T-helper 2 cell treated with Interferon-gamma antibody and Interleukin-4, amounts not matched to agents 100 ng/mL and 5 ng/mL, for 36 hours (primary cell): Measurements from ENCODE around the gene CA12. TPM values are rescaled to one million over a fixed set of nuclear protein-coding genes. Genes with fewer than 3 reads are reported as not detected.
"Not testable (repeated sequence)": the region's sequence is repeated elsewhere in the genome, so short reads cannot be mapped to it uniquely, and the experiment has no call there.

ENCODE experiments used
- intact Hi-C: fragments of 100-400 bp; cut with micrococcal nuclease; formaldehyde crosslinking; loops from one replicate; pipeline ENCODE4 v1.15.1; 2023
- total RNA-seq: library from RNA; stranded (reverse); gene quantifications from 2 replicates; pipeline ENCODE4 v1.2.3, GENCODE V29; 2022

CA12 gene
- total RNA-seq, 1 donor from 2014 or later: not detected

DNA sequence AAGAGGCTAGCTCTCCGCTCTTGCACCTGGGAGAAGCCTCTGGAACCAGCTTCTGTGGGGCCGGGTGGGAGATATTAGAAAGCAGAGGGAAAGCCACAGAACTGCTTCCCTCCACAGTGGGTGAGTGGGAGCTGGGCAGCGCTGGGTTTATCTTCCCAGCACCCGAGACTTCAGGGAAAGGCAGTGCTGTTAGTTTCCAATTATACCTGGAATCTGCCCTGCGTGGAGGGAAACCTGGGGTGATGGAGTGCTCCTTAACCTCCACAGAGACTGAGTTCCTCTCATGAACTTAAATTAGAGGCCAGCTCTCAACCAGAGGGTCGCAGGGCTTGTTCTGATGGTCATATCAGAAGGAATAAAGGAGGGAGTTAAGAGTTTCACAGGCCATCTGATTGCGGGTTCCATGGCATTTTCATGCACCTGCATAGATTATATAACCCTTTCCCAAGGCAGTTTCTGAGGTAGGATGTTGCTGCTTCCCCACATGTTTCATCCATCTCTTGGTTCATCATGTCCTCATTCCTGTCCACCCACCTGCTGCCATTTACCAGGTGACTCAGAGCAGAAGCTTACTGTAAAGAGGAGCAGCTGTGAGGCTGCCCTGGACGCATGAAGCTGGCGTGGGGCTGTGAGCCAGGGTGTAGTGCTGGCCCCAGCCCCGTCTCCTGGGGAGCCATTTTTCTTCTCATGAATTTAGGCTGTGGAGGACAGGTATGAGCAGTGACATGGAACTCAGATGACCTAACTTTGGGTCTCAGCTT is 42.5 kb downstream of the CA12 start:
- intact Hi-C loops: no loop called here

DNA sequence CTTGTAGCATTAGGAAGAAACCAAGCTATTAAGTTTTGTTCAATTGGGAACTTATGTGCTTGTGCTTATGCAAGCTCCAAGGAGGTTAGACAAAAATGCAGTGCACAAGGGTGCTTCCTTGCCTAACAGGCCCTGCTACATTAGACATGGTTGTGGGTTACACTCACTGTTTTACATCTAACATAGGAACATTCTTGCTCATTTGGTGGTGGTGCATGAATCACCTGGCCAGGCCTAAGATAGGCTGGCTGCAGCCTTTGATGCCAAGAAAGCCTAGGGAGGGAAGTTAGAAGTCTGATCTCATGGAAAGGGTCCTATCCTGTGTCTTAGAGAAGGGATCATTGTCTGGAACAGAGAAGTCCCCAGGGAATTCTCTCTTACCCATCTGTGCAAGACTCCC is 43.5 kb downstream of the CA12 start:
- intact Hi-C loops: no loop called here

- intact Hi-C loops: no loop called here
These were observed 44.6 kb downstream of the CA12 start for GRCh38 chr15:63337046-63337445.

DNA sequence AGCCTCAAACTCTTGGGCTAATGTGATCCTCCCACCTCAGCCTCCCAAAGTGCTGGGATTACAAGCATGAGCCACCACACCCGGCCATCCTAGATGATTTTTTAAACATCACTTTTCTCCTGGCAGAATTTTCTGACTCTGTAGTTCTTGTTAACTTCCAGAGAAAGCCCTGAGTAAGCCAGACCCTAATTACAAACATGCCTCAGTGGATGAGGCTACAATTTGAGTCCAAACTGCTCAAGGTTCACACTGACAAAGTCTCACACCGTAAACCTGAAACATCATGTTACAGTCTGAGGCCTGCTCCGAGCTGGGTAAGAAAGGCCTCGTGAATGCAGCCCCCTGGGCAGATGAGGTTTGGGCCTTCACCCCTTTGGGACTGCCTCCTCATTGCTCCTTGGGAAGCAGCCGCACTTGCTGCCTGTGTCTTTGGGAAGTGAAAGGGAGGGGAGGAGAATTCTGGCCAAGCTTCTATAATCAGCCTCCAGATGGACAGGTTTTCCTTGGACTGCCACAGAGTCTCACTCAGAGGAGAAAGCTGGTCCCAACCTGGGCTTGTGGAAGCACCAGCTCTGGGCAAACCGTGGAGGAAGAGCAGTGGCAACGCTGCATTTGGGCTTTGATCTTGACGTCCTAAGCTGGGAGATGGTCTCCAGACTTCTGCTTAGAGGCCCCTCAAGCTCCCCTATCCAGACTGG is 46.0 kb downstream of the CA12 start:
- intact Hi-C loops: no loop called here

- intact Hi-C loops: no loop called here
These were observed 46.8 kb downstream of the CA12 start for GRCh38 chr15:63334821-63335220.

DNA sequence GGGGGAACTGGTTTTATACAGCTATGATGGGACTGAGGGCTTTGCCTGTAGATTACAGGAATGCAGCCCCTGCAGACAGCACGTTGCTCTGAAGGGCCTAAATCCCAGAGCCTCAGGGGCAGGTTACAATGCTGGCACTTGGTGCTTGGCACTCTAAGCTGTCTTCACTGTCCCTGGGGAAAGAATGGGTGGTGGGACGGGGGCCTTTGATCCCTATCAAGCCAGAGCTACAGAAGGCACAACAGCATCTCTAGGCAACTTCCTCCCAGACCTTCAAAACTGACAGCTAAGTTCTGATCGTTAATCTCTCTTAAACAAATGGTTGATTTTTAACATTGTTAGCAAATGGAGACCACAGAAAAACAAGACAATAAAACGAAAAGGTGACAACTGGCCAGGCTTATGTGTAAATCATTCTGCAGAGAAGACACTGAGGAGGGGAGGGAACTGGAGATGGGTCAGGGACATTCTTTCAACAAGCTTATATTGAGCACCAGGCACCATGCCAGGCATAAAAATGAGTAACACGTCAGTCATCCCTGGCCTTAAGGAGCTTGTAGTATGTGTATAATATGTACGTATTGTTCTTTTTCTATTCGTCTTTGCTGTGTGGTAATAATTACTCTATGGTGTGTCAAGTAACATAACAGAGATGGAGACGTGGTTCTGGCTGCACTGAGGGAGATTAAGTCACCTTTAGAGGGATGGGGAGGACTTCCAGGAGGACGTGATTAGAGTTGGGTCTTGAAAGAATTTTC is 49.1 kb downstream of the CA12 start:
- intact Hi-C loops: no loop called here

GRCh38 chr15:63331456-63331855 is 50.2 kb downstream of the CA12 start:
- intact Hi-C loops: no loop called here

GRCh38 chr15:63330926-63331325 is 50.7 kb downstream of the CA12 start:
- intact Hi-C loops: no loop called here

DNA sequence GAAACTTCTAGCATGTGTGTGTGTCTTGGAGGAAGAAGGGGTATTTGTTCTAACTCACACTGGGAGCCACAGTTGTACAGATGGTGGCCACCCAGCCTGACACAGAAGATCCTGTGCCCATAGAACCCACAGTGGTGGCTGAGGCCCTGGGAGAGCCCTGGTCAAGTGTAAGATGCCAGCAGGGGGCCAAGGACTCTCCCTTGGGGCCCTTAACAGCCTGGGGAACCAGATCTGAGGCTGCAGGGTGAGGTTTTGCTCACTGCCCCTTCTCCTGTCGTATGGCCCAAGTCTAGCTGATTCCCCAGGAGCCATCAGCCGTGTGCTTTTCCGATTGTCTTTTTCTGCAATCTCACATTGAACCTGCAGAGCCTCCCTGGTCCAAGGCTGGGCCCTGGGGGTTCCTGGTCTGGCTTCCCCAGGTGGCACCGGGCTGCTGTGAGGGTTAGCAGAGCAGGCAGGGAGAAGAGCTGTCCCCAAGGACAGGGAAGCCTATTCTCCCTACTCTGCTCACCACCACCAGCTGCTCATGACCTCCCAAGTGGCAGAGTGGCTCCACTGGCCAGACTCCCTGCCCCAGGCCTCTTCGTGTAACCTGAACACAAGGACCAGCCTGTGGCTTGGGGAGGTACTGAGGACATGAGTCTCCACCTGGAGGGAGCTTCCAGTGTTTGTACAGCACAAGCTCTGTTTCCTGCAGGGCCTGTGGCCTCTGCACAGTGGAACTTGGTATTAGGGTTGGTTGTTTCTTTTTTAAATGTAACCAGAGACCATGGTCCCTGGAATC is 51.9 kb downstream of the CA12 start:
- intact Hi-C loops: no loop called here

DNA sequence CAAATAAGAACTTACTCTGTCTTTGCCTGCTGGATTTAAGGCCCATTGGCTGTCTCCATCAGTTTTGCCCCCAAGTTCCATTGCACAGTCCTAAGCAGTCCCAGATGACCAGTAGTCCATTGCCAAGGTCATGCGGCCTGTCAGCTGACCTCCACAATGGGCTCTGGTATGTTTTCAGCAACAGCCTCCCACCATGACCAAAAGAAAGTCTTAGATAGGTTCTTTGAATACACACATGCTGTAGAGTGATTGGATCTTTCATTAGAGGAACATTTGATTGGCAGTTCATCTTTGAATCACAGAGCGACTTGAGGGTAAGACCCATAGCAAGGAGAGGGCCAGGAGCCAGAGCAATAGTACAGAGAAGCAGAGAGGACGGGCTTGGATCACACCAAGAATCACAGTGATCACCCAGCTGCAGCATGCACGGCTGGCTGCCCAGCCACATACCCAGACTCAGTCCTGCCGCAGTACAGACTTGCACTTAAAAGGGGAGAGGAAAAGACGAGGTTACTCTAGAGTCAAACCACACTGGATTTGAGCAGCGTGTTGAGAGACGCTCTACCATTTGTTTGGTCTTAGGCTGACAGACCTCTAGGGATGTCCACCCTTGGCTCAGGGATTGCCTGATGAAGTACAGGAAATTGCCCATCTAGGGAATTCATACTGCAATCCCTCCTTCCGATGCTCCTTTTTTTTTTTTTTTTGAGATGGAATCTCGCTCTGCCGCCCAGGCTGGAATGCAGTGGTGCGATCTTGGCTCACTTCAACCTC is 53.8 kb downstream of the CA12 start:
- intact Hi-C loops: no loop called here

DNA sequence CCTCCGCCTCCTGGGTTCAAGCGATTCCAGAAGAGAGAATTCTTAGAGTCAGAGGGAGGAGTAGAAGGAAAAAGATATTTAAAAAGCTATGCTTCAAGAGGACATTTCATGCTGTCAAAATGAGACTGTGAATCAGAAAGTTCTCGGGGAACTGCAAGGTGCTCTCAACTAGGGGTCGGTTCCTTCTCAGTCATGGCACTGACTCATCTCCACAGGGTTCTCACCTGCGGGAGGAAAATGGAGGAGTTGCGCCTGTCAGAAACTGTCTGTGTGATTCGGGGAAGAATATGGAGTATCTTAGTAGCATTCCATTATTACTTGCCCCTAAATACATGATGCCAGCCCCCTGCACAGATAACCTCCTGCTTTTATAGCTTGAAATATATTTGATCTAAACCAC is 56.9 kb downstream of the CA12 start:
- intact Hi-C loops: no loop called here

DNA sequence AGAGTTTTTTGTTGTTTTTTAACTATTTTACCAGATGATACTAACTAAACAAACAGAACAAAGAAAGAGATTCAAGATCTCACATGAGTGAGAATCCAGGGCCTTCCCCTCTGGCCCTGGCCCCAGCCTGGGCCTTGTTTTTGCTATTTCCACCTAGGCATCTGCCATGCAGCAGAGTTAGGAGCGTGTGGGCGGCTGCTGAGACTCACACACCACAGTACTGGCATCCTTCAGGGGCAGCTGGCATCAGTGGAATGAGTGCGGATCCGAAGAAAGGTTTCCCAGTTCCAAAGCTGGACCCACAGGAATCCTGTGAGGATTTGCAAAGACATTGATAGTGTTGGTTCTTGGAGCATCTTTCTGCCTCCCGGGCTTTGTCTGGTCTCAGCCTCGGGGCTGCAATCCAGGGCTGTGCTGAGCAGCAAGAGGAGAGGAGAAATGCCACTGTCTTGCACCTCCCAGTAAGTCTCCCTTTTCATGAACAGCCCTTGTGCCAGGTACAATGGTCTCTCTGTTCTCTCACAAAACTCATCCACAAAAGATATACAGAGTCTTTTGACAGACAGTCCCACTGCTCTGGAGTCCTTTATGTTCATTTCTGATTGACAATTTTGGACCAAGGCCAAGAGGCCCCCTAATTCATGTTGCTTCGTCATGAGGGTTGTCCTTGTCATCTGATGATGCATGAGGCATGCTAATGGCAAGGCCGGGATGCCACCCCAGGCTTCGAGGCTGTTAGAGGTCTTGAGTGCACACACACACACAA is 57.7 kb downstream of the CA12 start:
- intact Hi-C loops: no loop called here

DNA sequence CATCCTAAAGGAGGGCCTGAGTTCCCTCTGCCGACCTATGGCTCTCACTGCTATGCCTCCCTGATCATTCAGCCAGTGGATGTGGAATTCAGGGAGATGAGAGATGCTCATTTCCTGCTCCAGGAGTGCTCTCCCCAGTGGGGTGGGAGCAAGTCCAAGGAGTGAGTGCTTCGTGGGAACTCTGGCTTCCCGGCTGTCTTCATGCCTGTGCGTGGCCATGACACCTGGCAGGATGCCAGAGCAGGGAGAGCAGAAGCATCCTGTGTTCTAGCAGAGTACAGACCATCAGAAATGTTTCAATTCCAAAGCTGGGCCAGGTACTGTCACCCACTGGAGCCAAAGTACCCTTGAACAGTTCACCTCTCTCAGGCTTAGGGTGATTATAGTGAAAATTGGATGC is 59.1 kb downstream of the CA12 start:
- intact Hi-C loops: no loop called here

GRCh38 chr15:63321462-63321861 is 60.2 kb downstream of the CA12 start:
- intact Hi-C loops: no loop called here

GRCh38 chr15:63320981-63321380 is 60.7 kb downstream of the CA12 start:
- intact Hi-C loops: not testable (repeated sequence)

DNA sequence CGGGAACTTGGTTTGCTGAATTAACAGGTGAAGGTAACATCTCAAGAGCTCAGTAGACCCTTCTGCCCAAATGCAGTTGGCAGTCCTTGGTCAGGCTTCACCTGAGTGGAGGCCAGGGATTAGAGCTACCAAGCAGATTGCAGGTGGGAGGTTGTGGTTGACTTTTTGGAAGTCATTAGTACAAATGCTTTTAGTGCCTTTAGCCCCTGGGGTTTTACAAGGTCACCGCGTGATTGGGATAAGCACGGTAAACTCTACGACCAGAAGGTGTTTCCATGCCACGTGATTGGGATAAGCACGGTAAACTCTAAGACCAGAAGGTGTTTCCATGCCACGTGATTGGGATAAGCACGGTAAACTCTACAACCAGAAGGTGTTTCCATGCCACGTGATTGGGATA is 61.2 kb downstream of the CA12 start:
- intact Hi-C loops: not testable (repeated sequence)

GRCh38 chr15:63319065-63319464 is 62.6 kb downstream of the CA12 start:
- intact Hi-C loops: no loop called here

DNA sequence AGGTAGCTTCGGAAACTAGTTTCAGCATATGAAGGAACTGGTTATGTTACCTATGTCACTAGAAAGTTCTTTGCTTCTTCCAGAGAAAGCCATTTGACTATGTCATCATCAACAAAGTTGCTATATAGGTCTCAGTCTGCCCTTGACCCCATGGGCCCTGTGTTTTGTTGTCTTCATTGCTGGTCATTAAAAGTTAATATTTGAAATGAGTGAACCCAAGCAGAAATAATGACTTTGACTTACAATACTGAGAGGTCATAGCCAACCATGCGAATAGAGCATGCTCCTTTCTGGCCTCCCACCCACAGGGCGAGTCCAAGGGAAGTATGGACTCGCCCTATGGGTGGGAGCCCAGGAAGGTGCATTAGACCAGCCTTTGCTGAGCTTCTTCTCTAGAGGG is 63.3 kb downstream of the CA12 start:
- intact Hi-C loops: no loop called here

DNA sequence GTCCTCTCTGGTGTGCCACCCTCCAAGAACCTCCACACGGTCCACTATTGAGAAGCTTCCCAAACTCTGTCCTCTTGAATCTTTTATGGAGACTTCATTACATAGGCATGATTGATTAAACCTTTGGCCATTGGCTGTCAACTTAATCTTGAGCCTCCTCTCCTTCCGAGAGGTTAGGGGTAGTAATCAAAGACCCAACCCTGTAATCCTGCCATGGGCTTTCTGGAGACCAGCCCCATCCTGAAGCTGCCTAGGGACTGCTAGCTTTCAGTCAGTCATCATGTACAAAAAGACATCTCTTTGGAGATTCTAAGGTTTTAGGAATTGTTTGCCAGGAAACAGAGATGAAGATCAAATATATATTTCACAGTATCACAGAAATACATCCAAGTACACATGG is 67.2 kb downstream of the CA12 start:
- intact Hi-C loops: no loop called here

DNA sequence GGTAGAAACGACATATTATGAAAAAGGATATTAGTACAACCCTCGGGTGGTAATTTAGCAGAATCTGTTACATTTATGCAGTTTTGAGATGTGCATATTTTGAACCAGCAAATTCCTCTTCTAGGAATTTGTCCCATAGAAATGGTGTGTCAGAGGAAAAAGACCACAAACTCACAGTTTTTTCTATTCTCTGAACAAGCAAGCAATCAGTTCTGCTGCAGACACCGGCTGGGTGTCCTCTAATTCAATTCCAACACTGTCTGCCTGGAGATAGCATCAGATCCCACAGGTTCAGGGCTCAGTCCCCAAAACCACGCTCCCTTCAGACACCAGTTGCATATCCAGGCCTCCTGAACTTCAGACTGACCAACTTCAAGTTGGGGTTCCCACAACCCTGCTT is 67.8 kb downstream of the CA12 start:
- intact Hi-C loops: no loop called here
